ENCODE results near the gene TANK. TPM values are rescaled to one million over a fixed set of nuclear protein-coding genes. Genes with fewer than 3 reads are reported as not detected.
A peak's percentile ranks its signal among the peaks of the same experiment; 100 is the strongest.

Gene TANK
- total and polyA plus RNA-seq, 8 donors = 53.7 to 80.3 (median 70.2) TPM

DNA sequence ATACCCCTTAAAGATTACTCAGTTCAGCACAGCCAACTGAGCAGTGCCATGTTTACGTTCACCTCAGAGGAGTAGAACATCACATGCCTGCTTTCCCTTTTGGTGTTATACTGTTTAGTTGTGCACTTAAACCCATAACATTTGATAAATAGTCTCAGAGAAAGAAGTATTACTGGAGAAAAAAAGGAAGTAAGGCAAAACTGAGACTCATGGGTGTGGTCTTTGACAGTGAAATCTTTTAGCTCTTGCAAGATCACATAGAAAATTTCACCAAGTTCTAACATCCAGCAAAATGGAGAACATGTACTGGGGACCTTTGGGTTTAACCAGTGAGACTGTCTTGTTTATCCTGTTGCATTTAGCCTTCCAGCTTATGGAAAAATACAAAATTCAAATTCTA lies 5.6 kb downstream of the TANK start:
- intact Hi-C loops (cut with DNase I) = no loop called here
- TF ChIP-seq, protein P1, sequence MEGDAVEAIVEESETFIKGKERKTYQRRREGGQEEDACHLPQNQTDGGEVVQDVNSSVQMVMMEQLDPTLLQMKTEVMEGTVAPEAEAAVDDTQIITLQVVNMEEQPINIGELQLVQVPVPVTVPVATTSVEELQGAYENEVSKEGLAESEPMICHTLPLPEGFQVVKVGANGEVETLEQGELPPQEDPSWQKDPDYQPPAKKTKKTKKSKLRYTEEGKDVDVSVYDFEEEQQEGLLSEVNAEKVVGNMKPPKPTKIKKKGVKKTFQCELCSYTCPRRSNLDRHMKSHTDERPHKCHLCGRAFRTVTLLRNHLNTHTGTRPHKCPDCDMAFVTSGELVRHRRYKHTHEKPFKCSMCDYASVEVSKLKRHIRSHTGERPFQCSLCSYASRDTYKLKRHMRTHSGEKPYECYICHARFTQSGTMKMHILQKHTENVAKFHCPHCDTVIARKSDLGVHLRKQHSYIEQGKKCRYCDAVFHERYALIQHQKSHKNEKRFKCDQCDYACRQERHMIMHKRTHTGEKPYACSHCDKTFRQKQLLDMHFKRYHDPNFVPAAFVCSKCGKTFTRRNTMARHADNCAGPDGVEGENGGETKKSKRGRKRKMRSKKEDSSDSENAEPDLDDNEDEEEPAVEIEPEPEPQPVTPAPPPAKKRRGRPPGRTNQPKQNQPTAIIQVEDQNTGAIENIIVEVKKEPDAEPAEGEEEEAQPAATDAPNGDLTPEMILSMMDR (IDR thresholded peaks at IDR 0.05) = no peak

DNA sequence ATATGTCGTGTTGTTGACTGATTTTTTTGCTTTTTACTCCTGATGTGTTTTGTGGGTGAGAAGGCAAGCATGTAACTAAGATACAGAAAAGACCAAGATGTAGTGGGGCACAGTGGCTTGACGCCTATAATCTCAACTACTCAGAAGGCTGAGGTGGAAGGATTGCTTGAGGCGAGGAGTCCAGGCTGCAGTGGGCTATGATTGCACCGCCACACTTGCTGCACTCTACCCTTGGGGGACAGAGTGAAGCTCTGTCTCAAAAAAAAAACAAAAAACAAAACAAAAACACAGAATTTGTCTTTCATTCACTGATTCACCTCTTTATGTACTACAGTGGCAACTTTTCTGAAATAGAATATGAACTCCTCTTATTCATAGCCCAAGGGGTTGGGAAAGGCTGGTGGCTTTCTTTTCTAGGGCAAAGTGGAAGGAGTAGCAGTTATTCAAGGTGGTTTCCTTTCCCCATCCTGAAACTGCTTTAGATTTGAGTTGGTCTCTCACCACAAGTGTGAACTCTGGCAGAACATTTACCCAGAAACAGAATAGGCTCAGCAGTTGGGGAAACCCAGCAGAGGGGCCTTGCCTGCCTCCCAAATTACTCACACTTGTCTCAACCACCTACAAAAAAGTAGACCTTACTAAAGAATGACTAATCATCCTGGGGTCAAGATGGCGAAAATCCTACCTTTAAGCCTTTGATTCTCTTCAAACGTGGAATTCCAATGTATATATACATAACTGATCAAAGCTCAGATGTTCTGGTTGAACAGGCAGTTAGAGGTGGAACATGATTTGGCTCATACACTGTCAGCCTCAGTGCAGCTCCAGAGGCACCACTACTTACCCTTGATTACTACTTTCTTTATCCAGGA lies 6.5 kb downstream of the TANK start:
- no peaks in the 10 kb centered on the region for H3K27me3 ChIP-seq
- H3K4me3 ChIP-seq = no peak overlapping the region
- ATAC-seq = no peak
- H3K27ac ChIP-seq = peak overlapping the region; percentile 54 to 100
- TF ChIP-seq, protein P1 (IDR thresholded peaks at IDR 0.05) = no peak
- H3K9me3 ChIP-seq = no peaks in the 10 kb centered on the region
- no peak for DNase-seq
- peaks cover 0 to 13% of the 10 kb centered on the region in 2 donors for H3K36me3 ChIP-seq
- intact Hi-C loops (cut with DNase I) = no loop called here
- peaks cover 23 to 100% of the 10 kb centered on the region in 2 donors for H3K4me1 ChIP-seq

More for the DNA sequence above, 5.6 kb downstream of the TANK start:
- no peak overlapping the region for H3K4me3 ChIP-seq
- H3K27ac ChIP-seq = peak overlapping the region; percentile 54 to 100
- H3K9me3 ChIP-seq = no peaks in the 10 kb centered on the region
- peak; percentile 21 for ATAC-seq
- DNase-seq = no peak
- no peaks in the 10 kb centered on the region for H3K27me3 ChIP-seq
- H3K4me1 ChIP-seq = peaks cover 28 to 94% of the 10 kb centered on the region in 2 donors
- H3K36me3 ChIP-seq = peaks cover 0 to 13% of the 10 kb centered on the region in 2 donors

DNA sequence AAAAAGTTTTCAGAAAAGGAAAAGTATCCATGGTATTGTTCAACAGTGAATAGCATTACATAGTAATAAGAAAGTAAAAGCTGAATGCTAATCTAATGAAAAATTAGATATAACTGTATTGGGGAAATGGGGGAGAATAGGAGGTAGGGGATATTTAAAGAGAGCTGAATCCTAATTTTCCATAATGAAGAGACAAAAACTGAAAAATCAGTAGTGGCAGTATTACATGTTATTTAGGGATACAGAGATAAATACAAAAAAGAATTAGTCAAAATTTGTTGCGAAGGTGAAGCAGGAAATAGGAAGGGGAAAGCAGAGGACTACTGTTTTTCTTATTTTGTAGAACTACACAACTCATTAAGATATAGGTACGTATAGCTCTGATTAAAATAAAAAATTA lies 9.1 kb downstream of the TANK start:
- H3K36me3 ChIP-seq = peaks cover 0 to under 1% of the 10 kb centered on the region in 2 donors
- ATAC-seq (no peak), DNase-seq (no peak)
- peaks cover 14 to 92% of the 10 kb centered on the region in 2 donors for H3K4me1 ChIP-seq
- no peaks in the 10 kb centered on the region for H3K9me3 ChIP-seq
- H3K27ac ChIP-seq = peak overlapping the region in 1 of 2 donors; percentile 11
- no peak overlapping the region for H3K4me3 ChIP-seq
- TF ChIP-seq, protein P1 (IDR thresholded peaks at IDR 0.05) = no peak
- intact Hi-C loops (cut with DNase I) = no loop called here
- no peaks in the 10 kb centered on the region for H3K27me3 ChIP-seq

DNA sequence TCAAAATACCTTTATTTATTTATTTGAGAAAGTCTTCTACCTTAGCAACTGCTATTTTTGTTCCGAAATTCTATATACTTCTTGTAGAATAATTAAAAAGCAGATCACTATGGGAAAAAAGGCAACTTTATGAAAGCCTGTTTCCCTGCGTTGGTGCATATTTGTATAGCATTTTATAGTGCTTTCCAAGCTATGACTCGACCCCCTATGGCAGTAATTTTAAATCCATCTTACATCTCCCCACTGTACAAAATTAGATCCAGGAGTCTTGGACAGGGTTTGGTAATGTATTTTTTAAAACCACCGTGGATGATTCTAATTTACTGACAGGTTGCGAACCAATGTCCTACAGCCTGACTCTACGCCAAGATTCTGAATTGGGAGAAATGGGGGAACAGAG lies 10.1 kb downstream of the TANK start:
- H3K4me3 ChIP-seq = no peak overlapping the region
- peaks cover 8 to 84% of the 10 kb centered on the region in 2 donors for H3K4me1 ChIP-seq
- TF ChIP-seq, protein P1 (IDR thresholded peaks at IDR 0.05) = no peak
- H3K9me3 ChIP-seq = no peaks in the 10 kb centered on the region
- ATAC-seq (no peak), DNase-seq (no peak)
- peaks cover 0 to 6% of the 10 kb centered on the region in 2 donors for H3K36me3 ChIP-seq
- peak overlapping the region in 1 of 2 donors; percentile 51 for H3K27ac ChIP-seq
- intact Hi-C loops (cut with DNase I) = no loop called here
- H3K27me3 ChIP-seq = no peaks in the 10 kb centered on the region

Measured in left lung (tissue), 10 donors.